IPS DF 4.7 (cell line): ENCODE results near the gene IRGQ.
"Not testable (repeated sequence)": the region's sequence is repeated elsewhere in the genome, so short reads cannot be mapped to it uniquely, and the experiment has no call there.

Experiments used
- DNase-seq: peaks from one replicate; pipeline ENCODE4 v3.0.0-alpha.2; 2013; ENCODE audit warnings: low spot score; ENCODE audit errors: extremely low read depth

Gene IRGQ

DNA sequence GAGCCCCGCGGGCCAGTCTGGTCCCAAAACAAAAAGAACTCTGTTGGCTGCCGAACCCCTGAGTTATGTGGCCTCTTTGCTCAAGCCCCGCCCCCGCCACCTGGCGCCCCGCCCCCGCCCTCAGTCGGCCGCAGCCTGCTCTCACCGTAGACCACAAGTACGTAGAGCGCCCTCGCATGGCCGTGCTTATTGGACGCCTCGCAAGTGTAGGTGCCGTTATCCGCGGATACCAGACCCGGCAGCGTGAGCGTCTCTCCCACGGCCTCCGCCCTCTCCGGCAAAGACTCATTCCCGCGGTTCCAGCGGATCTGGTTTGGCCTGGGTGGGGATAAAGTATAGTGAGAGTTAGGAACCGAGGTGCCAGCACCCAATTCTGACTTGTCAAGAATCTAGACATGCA, 29.0 kb upstream of the IRGQ start:
- DNase-seq, result no peak

DNA sequence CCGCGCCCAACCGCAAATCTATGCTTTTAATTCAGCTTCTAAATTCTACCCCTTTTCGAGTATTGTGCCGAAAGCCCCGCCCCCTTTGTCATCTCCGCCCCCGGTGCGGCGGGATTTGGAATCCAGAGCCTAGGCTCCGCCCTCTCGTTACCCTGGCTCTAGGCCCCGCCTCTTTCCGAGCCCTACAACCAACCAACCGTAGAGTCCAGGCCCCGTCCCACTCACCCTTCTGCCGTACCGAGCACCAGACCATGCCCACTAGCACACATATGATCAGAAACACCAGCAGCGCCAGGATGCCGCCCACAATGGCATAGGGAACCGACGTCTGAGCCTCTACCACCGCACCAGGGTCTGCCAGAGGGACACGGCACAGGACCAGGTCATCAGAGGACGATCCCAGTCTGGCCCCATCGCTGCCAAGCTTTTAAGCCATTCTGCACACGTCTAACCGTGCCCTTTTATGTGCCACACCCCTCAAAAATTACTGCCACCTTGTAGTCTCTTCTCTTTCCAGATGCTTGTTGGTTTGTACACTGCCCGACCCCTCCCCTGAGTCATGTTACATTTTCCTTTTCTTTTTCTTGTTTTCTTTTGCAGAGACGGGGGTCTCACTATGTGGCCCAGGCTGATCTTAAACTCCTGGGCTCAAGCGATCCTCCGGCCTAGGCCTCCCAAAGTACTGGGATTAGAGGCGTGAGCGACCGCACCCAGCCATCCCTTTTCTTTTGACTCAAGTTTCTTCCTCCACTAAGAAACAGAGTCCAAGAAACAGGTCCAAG, 28.1 kb upstream of the IRGQ start:
- no peak for DNase-seq

DNA sequence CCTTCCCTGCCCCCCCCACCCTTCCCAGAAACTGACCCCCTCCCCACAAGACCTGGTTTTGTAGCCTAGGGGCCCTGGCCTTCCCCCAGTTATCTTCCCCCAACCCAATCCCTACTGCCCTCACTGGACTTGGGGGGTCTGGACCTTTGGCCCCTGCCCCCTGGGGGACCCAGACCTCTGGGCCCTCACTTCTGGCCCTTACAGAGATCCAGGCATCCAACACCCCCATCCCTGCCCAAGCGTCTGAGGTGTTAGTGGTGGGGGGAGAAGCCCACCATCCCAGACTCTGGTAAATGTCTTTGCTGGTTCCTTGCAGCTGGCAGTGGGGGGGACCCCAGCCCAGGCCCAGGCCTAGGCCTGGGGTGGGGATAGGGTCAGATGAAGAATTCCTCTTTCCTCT, 27.0 kb upstream of the IRGQ start:
- DNase-seq, result no peak

DNA sequence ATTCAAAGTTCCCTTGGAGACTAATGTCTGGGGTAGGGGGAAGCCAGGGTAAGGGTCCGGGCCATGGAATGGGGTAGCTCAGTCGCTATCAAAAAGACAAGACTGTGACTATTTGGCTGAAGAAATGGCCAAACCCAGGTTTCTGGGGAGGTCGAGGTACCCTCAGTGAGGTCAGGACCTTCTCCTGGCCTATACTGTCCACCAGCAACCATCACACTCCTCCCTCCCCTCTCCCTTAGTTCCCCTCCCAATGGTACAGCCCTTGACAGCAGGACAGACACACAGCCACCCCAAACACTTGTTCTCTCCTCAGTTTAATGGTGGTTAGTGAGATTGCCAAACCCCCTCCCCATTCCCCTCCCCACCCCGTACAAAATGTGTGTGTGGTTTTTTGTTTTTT, 26.1 kb upstream of the IRGQ start:
- no peak for DNase-seq

DNA sequence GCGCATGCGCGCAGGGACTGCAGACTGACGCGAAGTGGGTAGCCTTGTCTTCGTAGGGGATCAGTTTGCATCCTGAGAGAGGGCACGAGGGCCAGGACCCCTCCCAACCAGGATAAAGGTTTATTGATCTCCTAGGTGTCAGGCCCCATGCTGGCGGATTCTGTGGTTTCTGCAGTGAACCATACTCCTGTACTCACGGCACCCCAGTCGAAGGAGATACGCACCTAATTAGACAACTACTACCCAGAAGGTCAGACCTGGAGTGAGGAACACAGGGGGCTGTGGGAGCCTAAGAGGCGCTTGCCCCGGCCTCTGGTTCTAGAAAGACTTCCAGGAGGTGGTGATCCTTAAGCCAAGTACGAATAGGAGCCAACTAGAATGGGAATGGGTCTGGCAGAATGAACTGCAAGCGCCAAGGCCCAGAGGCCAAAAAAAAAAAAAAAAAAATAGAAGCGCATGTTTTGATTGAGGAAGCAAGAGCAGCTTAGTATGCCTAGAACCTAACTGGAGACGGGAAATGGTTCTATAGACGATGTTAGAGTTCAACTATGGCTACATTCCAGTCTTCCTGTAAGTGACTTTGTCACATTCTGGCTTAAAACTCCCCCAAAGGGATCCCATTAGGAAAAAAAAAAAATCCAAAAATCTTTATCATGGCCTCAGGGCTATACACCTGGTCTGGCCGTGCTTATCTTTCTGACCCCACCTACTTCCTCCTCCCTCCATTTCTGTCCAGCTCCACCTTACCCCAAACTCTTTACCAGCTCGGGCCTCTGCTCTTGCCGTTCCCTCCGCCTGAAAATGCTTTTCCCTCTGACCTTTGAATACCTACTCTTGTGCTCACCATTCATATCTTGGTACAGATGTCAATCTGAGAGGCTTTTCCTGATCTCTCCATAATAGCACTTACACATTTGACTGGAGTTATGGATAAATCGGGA, 24.4 kb upstream of the IRGQ start:
- no peak for DNase-seq

DNA sequence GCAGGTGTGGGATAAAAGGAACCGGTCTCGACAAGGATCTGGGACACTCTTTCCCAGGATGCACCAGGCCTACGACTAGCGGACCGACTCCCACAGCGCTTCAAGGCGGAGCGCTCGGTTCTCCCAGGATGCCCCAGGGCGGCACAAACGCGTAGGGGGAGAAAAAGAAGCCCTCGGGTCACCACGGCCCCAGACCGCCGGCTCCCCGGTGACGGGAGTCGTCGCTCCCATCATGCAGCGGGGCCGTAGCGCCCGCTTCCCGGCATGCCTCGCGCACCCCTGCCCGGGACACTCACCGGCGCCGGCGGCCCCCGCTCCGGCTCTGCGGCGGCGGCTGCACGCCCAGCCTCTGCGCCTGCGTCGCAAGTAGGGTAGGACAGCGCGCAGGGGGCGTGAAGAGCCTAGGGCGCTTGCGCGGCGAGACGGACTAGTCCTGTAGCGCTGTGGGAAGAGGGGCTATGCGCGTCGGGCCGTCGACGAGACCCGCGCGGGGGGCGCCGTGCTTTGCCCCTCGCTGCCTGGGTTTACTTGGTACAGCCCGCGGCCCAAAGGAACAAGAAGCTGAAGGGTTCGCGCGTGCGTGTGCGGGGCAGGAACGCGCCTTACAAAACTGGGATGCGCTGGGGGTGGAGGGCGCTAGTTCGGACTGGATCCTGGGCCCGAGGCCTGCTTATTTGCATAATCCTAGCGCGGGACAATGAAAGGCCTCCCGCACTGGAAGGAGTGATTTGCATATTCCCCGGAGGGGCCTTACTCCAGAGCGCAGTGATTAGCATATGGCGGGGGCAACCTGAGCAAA, 23.5 kb upstream of the IRGQ start, which contains the start of gene ZNF428:
Gene ZNF428, minus strand, starts transcription at position 368 of the 799 bp plus-strand sequence. CDS start 5,325 bp downstream, outside the sequence.
- no peak for DNase-seq

DNA sequence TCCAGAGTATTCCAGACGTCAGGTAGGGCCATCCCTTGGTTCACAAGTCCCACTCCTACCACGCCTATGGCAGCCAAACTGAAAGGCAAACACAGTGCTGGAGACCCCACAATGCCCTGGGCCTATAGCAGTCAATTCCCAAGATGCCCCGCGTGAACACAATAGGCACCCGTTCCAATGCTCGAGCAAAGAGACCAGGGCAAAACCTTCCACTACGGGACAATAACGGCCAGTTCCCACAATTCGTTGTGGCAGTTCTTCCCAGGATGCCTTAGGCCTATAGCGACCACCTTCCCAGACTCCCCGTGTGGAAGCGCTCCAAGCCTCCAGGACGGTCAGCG, 23.0 kb upstream of the IRGQ start:
- DNase-seq, result no peak

DNA sequence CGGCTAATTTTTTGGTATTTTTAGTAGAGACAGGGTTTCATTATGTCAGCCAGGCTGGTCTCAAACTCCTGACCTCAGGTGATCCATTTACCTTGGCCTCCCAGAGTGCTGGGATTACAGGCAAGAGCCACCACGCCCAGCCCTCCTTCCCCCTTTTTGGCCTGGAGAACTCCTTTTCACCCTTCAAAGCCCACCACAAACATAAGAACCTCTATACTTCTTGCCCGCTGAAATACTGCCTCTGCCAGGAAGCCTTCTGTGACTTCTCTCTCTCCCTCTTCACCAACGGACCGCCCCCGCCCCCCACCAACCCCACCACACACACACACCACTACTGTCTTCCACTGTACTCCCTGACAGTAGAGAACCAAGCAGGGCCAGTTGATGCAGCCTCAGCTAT, 21.0 kb upstream of the IRGQ start:
- no peak for DNase-seq

DNA sequence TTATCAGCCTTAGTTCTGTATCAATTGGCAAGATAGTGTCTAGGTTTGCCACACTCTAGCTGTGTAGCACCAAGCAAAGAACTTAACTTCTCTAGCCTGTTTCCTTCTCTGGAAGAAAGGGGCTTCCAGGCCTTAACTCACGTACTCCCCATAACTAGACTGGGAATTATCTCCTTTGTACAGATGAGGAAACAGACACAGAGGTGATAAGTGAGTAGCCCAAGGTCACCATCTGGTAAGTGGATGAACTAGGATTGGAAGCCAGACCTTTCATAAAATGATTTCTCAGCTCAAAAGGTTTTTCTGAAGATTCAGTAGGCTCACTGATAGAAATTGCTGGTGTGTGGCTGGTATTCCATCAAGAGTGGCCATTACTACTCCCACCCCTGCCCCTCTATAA, 20.4 kb upstream of the IRGQ start:
- DNase-seq, result no peak

DNA sequence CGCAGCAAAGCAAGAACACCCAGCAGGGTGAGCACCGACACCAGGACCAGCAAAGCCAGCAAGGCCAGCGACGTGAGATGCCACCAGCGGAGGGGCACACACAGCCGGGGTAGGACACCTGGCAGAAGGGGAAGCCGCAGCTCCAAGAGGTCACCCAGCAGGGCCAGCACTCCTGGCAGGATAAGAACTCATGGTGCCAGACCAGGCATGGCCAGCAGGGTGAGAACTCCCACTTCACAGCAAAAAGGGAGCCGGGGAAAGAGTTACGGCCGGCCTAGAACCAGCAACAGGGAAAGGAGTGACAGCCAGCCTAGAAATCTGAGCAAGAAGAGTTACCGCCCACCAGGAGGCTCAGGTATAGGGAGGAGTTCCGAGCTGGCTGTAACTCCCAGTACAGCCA, 16.4 kb upstream of the IRGQ start:
- no peak for DNase-seq

DNA sequence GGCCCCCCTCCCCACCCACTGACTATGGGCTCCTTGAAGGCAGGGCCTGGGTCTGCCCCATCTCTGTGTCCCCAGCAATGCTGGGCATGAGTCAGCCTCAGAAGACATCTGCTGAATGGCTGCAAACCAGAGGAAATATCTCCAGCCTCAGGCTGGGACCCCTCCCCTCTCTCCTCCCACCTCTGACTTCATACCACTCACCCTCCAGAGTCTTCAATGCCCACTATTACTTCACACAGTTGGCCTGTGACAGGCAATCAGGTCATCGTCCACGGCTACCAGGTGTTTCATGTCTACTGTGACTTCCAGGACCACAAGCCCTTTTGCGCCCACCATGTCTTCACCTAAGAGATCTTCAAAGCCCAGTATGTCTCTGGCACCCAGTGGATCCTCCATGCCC, 15.9 kb upstream of the IRGQ start, which contains the start of gene SRRM5:
Gene SRRM5, plus strand, starts transcription at position 301 of the 400 bp plus-strand sequence. Its CDS starts 34 bp downstream, at position 335.
- DNase-seq, result no peak

DNA sequence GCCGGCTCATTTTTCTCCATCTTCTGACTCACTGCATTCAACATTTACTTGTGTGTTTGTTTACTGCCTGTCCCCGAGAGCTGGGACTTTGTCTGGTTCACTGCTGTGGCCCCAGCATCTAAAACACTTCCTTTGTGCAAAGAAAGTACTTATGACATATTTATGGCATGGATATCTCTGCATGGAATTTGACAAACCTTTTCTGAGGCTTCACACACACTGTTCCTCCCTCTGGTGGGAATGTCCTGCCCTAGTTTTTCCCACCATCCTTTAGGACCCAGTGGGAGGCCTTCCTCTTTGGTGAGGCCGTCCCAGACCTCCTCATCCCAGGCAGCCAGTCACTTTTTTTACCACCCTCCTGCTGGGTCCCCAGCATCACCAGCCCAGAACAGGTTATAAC, 14.6 kb upstream of the IRGQ start:
- no peak for DNase-seq

DNA sequence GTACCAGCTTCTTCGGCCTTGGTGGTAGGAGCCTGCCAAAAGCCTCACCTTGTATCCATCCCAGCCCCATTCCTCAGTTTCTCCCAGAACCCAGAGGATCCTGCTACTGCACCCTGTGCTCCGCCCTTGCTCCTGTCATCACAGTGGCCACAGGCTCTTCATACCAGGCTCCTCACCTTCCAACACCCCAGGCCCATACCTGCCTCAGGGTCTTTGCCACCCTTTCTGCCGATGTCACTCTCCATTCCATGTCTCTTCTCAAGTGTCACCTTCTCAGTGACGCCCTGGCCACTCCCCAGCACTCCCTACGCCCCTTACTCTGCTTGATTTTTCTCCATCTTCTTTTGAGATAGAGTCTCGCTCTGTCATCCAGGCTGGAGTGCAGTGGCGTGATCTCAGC, 13.9 kb upstream of the IRGQ start:
- no peak for DNase-seq

DNA sequence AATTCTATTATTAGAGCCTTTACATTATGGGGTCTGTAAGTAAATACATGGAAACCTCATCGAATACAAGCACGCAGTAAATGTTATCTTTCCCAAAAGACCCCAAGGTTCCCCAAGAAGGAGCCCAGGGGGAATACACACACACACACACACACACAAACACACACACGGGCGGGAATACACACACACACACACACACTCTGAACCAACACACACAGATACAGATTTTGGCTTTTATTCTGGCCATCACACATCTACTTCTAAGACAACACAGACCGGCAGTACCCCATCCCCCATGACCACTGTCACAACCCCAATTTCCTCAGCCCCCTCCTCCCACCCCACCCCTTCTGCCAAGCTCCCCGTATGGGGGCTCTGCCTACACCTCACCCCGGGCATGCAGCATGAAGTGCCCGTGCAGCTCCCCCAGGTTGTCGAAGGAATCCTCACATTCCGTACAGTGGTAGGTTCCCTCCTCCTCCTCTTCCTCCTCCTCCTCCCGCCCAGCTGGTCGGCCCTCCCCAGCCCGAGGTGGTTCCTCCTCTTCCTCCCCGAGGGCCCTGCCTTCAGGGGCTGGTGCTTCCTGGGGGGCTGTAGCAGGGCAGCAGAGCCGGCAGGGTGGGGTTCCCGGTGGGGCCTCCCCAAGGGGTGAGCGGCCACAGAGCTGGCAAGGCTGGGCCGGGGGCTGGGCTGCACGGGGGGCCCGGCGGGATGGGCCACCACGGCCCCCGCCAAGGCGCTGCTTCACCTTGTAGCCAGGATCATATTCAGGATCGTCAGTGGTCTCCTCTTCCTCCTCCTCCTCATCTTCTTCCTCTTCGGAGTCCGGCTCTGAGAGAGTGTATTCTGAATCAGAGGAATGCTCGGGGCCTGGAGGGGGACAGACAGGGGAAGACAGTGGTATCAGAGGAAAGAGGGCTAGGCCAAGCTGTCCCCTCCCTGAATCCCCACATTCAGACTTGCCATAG, 11.6 kb upstream of the IRGQ start:
- DNase-seq, result no peak

DNA sequence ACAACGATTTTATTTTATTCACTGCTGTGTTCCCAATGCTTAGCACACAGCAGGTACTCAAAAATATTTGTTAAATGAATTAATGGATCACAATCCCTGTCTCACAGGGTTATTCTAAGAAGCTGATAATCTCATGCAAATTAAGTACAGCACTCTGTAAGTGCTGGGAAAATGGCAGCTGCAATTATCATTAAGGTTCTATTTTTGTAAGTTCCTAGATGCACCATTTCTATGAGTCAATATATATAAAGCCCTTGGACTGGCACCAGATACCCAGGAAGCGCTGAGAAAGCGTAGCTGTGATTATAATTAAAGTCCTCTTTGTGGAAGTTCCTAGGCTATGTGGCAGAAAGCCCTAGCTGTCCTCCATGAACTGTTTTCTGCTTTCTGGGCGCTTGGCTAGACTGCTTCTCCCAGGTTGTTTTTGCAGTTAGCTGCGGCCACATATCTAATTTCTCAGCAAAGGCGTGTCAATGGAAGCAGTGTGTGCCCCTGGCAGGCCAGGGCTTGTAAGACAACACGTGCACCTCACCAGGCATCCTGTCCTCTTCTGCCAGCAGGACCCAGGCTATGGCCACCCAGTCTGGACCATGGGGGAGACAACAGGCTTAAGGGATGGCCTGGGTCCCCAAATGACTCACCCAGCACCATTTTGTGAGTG, 10.8 kb upstream of the IRGQ start:
- DNase-seq, result no peak

DNA sequence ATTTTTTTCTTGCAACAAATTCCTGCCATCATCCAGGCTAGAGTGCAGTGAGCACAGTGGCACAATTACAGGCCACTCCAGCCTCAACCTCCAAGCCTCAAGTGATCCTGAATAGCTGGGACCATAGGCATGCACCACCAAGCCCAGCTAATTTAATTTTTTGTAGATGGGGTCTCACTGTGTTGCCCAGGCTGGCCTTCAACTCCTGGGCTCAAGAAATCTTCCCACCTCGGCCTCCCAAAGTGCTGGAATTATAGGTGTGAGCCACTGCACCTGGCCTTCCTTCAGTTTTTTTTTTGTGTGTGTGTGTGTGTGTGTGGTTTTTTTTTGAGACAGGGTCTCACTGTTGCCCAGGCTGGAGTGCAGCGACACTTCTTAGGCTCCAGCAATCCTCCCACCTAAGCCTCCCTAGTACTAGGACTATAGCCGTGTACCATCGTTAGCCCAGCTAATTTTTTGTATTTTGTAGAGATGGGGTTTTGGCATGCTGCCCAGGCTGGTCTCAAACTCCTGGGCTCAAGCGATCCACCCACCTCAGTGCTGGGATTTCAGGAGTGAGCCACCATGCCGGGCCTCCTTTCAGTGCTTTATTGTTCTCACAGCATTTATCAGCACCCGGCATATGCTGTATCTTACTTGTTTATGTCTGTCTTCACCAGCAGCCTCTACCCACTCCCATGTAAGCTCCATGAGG, 10.1 kb upstream of the IRGQ start:
- DNase-seq, result no peak

DNA sequence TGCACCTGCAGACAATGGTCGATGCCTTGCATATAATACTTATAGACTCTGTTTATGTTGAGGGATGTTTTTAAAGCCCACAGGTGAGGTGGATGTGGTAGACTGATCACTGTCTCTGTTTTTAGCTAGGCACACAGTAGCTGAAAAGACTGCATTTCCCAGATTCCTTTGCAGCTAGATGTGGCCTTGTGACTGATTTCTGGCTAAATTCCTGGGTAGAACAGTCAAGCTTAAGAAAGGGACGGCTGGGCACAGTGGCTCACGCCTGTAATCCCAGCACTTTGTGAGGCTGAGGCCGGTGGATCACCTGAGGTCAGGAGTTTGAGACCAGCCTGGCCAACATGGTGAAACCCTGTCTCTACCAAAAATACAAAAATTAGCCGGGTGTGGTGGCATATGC, 4.4 kb upstream of the IRGQ start:
- not testable (repeated sequence) for DNase-seq

DNA sequence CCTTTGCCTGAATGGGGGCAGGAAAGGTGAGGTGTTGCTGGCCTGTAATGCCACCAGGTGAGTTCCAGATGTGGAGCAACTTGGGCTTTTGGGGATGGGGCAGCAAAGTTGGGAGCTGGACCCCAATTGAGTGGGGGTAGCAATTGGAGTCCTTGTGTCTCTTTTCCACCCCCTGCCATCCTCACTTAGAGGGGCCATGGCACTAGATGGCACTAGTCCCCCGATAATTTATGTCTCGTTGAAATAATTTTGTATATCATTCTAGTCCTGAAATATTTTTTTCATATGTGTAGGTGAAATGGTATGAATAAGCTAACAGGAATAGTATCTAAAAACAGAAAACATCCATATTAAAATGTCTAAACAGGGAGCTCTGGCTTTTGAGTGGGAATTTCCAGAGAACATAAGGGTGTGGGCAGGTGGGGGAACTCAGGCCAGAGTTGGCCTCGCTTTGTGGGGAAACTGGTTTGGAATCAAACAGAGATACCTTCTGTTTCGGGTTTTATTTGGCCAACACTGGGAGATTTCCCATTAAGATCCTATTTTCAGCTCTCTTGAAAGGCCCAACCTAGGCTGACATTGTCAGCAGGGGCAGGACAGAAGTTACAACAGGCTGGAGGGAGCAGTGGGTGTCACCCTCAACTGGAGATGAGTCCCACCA, 3.8 kb upstream of the IRGQ start:
- DNase-seq, result no peak
